ENCODE data around the gene TRMT44. TPM values are rescaled to one million over a fixed set of nuclear protein-coding genes. Genes with fewer than 3 reads are reported as not detected.
A peak's percentile ranks its signal among the peaks of the same experiment; 100 is the strongest.

Gene TRMT44
- total RNA-seq, 2 experiments from 2014 or later = 20.5 to 24.5 TPM

DNA sequence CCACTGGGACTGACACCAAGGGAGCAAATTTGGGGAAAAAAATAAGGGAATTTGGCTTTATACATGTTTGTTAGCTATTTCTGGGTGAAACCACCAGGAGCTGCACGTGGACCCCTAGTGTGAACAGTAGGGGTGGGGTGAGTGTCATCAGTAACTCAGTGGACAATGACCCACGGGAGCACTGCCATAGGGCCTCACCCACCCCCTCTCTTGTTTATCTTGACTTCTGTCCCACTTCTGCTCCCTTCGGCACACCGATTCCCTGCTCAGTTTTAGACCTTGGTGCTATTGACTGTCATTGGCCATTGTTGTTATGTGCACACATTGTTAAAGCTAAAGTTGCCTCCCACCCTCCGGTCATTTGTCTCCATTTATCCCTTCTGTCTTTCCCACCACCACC lies 9.0 kb upstream of the TRMT44 start:
- Mint-ChIP-seq H3K27ac (no peak overlapping the region), H3K27me3 (no peaks in the 10 kb centered on the region), H3K36me3 (no peaks in the 10 kb centered on the region), H3K9me3 (ENCODE audit: low read depth) (no peaks in the 10 kb centered on the region), H3K4me1 (peaks cover 31% of the 10 kb centered on the region), H3K4me3 (no peak overlapping the region)
- CTCF ChIA-PET = interaction anchor here (0.9 kb wide), 1 partner anchor 189 kb away, joined by 3 read pairs; no protein-coding TSS in a partner anchor
- no peak for DNase-seq
- no peak for ATAC-seq

GRCh38 chr4:8433136-8433535 lies 7.4 kb upstream of the TRMT44 start:
- no peaks in the 10 kb centered on the region for H3K27me3 Mint-ChIP-seq
- H3K4me3 Mint-ChIP-seq = no peak overlapping the region
- H3K36me3 Mint-ChIP-seq = no peaks in the 10 kb centered on the region
- no peak overlapping the region for H3K27ac Mint-ChIP-seq
- ATAC-seq (no peak), DNase-seq (no peak)
- no peaks in the 10 kb centered on the region for H3K9me3 Mint-ChIP-seq (ENCODE audit: low read depth)
- peaks cover 33% of the 10 kb centered on the region for H3K4me1 Mint-ChIP-seq
- CTCF ChIA-PET = no interaction called here

GRCh38 chr4:8434251-8435073 lies 6.1 kb upstream of the TRMT44 start:
- Mint-ChIP-seq H3K4me1 (peaks cover 37% of the 10 kb centered on the region), H3K9me3 (ENCODE audit: low read depth) (no peaks in the 10 kb centered on the region), H3K27me3 (no peaks in the 10 kb centered on the region), H3K4me3 (peak overlapping the region; percentile 74), H3K27ac (peak overlapping the region; percentile 20), H3K36me3 (peaks cover 2% of the 10 kb centered on the region)
- no peak for DNase-seq
- CTCF ChIA-PET = no interaction called here
- no peak for ATAC-seq

GRCh38 chr4:8435656-8436121 lies 4.9 kb upstream of the TRMT44 start:
- DNase-seq (peak; percentile 62), ATAC-seq (peak; percentile 52)
- Mint-ChIP-seq H3K9me3 (ENCODE audit: low read depth) (no peaks in the 10 kb centered on the region), H3K4me1 (peaks cover 47% of the 10 kb centered on the region), H3K36me3 (peaks cover 2% of the 10 kb centered on the region), H3K27me3 (no peaks in the 10 kb centered on the region), H3K27ac (peak overlapping the region; percentile 81), H3K4me3 (peak overlapping the region; percentile 74)
- CTCF ChIA-PET = interaction anchor here (1.1 to 1.6 kb wide), 3 partner anchors 9 to 32 kb away, joined by 3 read pairs; no protein-coding TSS in a partner anchor

- Mint-ChIP-seq H3K27ac (peak overlapping the region; percentile 7), H3K27me3 (no peaks in the 10 kb centered on the region), H3K36me3 (peaks cover 2% of the 10 kb centered on the region), H3K9me3 (ENCODE audit: low read depth) (no peaks in the 10 kb centered on the region), H3K4me1 (peaks cover 60% of the 10 kb centered on the region), H3K4me3 (no peak overlapping the region)
- no peak for DNase-seq
- CTCF ChIA-PET = interaction anchor here (1.7 kb wide), 1 partner anchor 9 kb away, joined by 5 read pairs; no protein-coding TSS in a partner anchor
- no peak for ATAC-seq
Observed at GRCh38 chr4:8437281-8437680, 3.3 kb upstream of the TRMT44 start.

DNA sequence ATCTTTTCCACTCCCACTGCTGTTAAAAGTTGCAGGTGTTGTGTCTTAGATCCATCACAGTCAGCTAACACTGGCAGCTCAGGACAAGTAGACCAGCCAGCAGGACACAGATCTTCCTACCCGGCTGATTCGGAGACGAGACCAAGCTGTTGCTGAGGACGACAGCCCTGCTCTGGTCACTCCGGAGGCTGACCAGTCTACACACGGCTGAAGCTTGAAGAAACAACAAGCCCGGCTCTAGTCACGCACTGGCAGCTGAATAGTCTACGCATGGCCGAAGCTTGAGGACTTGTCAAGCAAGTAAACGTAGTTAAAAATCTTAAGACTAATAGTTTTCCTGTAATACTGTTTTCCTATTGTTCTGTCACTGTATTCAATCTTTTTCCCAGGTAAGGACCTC lies 1.8 kb upstream of the TRMT44 start:
- Mint-ChIP-seq H3K36me3 (peaks cover 2% of the 10 kb centered on the region), H3K4me3 (peak overlapping the region; percentile 7), H3K27me3 (no peaks in the 10 kb centered on the region), H3K27ac (no peak overlapping the region), H3K9me3 (ENCODE audit: low read depth) (no peaks in the 10 kb centered on the region), H3K4me1 (peaks cover 71% of the 10 kb centered on the region)
- no peak for DNase-seq
- no peak for ATAC-seq
- CTCF ChIA-PET = interaction anchor here (1.4 to 1.7 kb wide), 2 partner anchors 10 to 24 kb away, joined by 3 to 5 read pairs; no protein-coding TSS in a partner anchor

DNA sequence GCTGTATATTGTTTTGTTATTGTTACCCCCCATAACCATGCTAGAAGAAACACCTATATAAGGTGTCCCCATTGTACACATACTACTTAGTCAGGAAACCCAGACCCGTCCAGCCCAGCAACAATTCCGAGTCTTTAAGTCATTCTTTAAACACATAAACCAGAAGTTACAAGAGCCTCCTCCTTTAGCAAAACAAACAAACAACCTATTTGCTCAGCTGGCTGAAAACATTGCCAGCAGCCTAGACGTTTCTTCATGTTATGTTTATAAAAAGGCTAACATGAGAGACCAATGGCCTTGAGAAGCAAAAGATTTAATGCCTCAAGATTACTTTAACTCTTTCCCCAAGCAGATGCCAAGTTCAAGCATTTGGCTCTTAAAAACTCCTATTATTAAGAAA lies 1.4 kb upstream of the TRMT44 start:
- H3K4me1 Mint-ChIP-seq = peaks cover 75% of the 10 kb centered on the region
- DNase-seq (no peak), ATAC-seq (no peak)
- H3K27me3 Mint-ChIP-seq = no peaks in the 10 kb centered on the region
- peak overlapping the region; percentile 7 for H3K4me3 Mint-ChIP-seq
- peaks cover 2% of the 10 kb centered on the region for H3K36me3 Mint-ChIP-seq
- CTCF ChIA-PET = interaction anchor here (1.4 kb wide), 2 partner anchors 10 to 25 kb away, joined by 3 to 9 read pairs; no protein-coding TSS in a partner anchor
- no peaks in the 10 kb centered on the region for H3K9me3 Mint-ChIP-seq (ENCODE audit: low read depth)
- no peak overlapping the region for H3K27ac Mint-ChIP-seq

- Mint-ChIP-seq H3K27ac (peak overlapping the region; percentile 98), H3K27me3 (no peaks in the 10 kb centered on the region), H3K4me1 (peaks cover 74% of the 10 kb centered on the region), H3K36me3 (peaks cover 2% of the 10 kb centered on the region), H3K4me3 (peak overlapping the region; percentile 98), H3K9me3 (ENCODE audit: low read depth) (no peaks in the 10 kb centered on the region)
- peak; percentile 55 for DNase-seq
- ATAC-seq = peak; percentile 43
- CTCF ChIA-PET = interaction anchor here (1.1 to 1.7 kb wide), 3 partner anchors 9 to 31 kb away, joined by 4 to 9 read pairs (median 6); no protein-coding TSS in a partner anchor
Observed at GRCh38 chr4:8439914-8440491, 574 bp upstream of the TRMT44 start.

- CTCF ChIA-PET = interaction anchor here (0.5 kb wide), 1 partner anchor 153 kb away, joined by 3 read pairs; no protein-coding TSS in a partner anchor
Observed at GRCh38 chr4:8441499-8442091, 1.0 kb downstream of the TRMT44 start.

GRCh38 chr4:8442596-8443358 lies 2.2 kb downstream of the TRMT44 start:
- ATAC-seq (no peak), DNase-seq (no peak)
- peaks cover 60% of the 10 kb centered on the region for H3K4me1 Mint-ChIP-seq
- H3K36me3 Mint-ChIP-seq = peaks cover 2% of the 10 kb centered on the region
- peak overlapping the region; percentile 45 for H3K4me3 Mint-ChIP-seq
- CTCF ChIA-PET = no interaction called here
- H3K27ac Mint-ChIP-seq = no peak overlapping the region
- no peaks in the 10 kb centered on the region for H3K27me3 Mint-ChIP-seq
- H3K9me3 Mint-ChIP-seq (ENCODE audit: low read depth) = no peaks in the 10 kb centered on the region

More at GRCh38 chr4:8441499-8442091, 1.0 kb downstream of the TRMT44 start:
- H3K4me1 Mint-ChIP-seq = peaks cover 67% of the 10 kb centered on the region
- peaks cover 2% of the 10 kb centered on the region for H3K36me3 Mint-ChIP-seq
- H3K27me3 Mint-ChIP-seq = no peaks in the 10 kb centered on the region
- DNase-seq = no peak
- no peak for ATAC-seq
- H3K27ac Mint-ChIP-seq = peak overlapping the region; percentile 81
- no peaks in the 10 kb centered on the region for H3K9me3 Mint-ChIP-seq (ENCODE audit: low read depth)
- peak overlapping the region; percentile 90 for H3K4me3 Mint-ChIP-seq

DNA sequence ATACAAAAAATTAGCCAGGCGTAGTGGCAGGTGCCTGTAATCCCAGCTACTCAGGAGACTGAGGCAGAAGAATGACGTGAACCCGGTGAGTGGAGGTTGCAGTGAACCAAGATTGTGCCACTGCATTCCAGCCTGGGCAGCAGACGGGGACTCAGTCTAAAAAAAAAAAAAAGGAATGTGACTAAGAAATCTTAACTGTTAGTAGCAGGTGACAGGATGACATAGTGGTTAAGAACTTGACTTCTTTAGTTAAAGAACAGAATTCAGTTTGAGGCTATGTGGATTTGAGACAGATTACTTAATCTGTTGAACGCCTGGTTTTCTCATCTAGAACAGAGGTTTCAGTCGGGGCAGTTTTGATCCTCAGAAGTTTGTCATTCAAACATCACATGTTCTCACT lies 3.2 kb downstream of the TRMT44 start:
- Mint-ChIP-seq H3K4me1 (peaks cover 51% of the 10 kb centered on the region), H3K36me3 (peaks cover 2% of the 10 kb centered on the region), H3K9me3 (ENCODE audit: low read depth) (no peaks in the 10 kb centered on the region), H3K27ac (no peak overlapping the region), H3K4me3 (no peak overlapping the region), H3K27me3 (no peaks in the 10 kb centered on the region)
- no peak for ATAC-seq
- CTCF ChIA-PET = no interaction called here
- no peak for DNase-seq

DNA sequence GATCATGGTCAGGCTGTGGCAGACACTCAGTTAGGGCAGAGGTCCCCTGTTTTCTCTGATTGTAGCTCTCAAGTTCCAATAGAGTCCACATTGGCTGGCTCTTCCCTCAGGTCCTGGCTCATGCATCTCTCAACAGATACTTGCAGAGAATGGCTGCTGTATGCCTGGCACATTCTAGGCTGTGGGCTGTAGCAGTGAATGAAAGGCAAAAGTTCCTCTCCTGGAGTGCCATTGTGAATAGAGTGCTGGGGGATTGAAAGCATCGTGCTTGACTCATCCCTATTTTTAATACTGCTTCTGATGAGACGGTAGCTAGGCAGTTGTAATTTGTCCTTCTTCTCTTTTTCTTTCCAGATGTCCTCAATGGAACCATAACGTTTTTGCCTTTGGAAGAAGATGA lies 5.5 kb downstream of the TRMT44 start:
- DNase-seq = no peak
- CTCF ChIA-PET = no interaction called here
- no peaks in the 10 kb centered on the region for H3K9me3 Mint-ChIP-seq (ENCODE audit: low read depth)
- no peak overlapping the region for H3K27ac Mint-ChIP-seq
- H3K4me1 Mint-ChIP-seq = peaks cover 36% of the 10 kb centered on the region
- H3K4me3 Mint-ChIP-seq = no peak overlapping the region
- ATAC-seq = no peak
- peaks cover 2% of the 10 kb centered on the region for H3K36me3 Mint-ChIP-seq
- H3K27me3 Mint-ChIP-seq = no peaks in the 10 kb centered on the region
